ENCODE results near the gene COPB1.

GRCh38 chr11:14502039-14502438, 2.4 kb upstream of the COPB1 start:
- TF ChIP-seq POLR2A (IDR thresholded peaks at IDR 0.05) (no peak), CTCF (IDR thresholded peaks at IDR 0.05) (no peak)
